ENCODE measurements around the gene LMTK3. TPM values are rescaled to one million over a fixed set of nuclear protein-coding genes. Genes with fewer than 3 reads are reported as not detected.
"Not testable (repeated sequence)": the region's sequence is repeated elsewhere in the genome, so short reads cannot be mapped to it uniquely, and the experiment has no call there.

Gene LMTK3
- total RNA-seq, 1 donor from 2014 or later: 3.0 TPM

DNA sequence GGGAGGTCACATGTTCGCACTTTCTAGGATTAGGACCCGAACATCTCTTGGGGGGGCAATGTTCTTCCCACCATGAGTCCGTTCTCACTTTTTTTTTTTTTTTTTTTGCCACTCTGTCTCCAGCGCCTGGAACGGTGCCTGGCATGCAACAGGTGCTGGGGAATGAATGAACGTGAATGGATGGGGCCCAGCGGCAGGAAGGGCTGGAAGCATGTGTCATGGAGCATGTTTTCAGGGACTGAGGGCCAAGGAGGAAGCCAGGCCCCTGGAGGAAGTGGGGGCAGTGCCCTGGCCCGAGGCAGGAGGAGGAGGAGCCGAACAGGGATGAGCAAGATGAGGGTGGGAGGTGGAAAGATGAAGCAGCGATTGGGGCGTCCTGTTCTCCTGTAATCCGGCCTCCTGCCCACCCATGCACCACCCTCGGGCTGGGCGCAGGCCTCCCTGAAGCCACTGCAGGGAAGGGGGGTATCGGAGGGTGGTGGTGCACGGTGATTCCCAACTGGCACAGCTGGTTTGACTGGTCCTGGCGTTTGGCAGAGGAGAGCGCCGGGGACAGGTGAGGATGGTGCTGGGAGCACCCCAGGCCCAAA is 31.6 kb upstream of the LMTK3 start:
- no peak for DNase-seq (ENCODE audit: low spot score)
- intact Hi-C loops (cut with DNase I): no loop called here

DNA sequence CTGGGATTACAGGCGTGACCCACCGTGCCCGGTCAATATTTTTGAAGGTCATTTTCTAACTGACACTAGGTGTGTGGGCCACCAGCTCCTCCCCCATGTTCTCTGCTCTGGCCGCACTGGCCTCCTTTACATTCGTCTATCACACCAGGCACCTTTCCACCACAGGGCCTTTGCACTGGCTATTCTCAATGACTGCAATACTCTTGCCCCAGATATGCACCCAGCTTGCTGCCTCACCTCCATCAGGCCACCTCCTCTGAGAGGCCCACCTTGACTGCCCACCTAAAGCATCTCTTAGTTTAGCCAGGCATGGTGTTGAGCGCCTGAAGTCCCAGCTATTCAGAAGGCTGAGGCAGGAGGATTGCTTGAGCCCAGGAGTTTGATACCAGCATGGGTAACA is 30.2 kb upstream of the LMTK3 start:
- no peak for DNase-seq (ENCODE audit: low spot score)
- intact Hi-C loops (cut with DNase I): no loop called here

DNA sequence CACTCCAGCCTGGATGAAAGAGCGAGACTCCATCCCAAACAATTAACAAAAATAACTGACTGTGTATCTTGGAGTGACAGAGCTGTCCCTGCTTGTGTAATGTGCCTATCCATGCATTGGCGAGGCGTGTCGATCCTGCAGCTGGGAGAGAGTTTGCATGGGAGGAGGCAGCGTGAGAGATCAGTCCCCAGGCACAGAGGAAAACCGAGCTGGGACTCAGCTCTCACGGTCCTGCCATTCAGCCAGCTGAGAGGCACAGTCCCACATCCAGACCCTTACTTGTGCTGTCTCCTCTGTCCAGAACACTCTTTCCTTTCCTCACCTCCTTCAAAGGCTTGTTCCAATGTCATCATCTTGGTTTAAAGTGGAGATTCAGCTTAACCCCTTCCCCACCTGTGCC is 28.5 kb upstream of the LMTK3 start:
- DNase-seq (ENCODE audit: low spot score): no peak
- intact Hi-C loops (cut with DNase I): no loop called here

DNA sequence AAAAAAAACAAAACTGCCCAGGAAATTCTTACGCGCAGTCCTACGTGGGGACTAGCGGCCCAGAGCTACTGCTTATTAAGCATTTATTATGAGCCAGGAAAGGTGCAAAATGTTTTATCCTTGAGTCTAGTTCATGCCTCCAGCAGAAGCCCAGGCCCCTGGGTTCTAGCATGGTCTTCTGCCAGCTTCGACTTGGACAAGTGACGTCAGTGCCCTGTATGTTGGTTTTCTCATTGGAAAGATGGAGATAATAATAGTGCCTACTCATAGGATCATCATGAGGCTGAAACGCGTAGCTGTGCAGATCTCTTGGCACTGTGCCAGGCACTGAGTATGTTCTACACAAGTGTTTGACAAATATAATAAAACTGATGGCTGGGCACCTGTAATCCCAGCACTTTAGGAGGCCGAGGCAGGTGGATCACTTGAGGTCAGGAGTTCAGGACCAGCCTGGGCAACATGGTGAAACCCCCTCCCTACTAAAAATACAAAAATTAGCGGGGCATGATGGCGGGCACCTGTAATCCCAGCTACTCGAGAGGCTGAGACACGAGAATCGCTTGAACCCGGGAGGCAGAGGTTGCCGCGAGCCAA is 28.0 kb upstream of the LMTK3 start:
- intact Hi-C loops (cut with DNase I): no loop called here
- DNase-seq (ENCODE audit: low spot score): no peak

DNA sequence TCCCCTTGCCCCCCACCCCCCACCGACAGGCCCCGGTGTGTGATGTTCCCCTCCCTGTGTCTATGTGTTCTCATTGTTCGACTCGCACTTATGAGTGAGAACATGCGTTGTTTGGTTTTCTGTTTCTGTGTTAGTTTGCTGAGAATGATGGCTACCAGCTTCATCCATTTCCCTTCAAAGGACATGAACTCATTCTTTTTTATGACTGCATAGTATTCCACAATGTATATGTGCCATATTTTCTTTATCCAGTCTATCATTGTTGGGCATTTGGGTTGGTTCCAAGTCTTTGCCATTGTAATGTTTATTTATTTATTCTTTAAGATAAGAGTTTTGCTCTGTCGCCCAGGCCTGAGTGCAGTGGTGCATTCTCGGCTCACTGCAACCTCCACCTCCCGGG is 26.4 kb upstream of the LMTK3 start:
- intact Hi-C loops (cut with DNase I); DNase-seq (ENCODE audit: low spot score): not testable (repeated sequence)

DNA sequence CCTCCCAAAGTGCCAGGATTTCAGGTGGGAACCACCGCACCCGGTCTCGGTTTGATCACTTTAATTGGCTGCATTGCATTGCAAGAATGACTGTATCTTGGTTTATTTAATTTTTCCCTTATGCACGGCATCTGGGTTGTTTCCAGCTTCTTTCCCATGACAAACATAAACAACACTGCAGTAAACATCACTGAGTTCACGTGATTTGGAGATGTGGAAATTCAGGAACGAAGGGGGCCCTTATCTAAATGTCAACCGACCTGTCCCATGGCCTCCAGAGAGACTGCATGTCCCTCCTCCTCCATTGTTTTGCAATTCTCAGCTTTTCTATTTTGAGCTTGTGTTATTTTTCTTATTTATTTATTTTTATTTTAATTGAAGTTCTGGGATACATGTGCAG is 25.9 kb upstream of the LMTK3 start:
- no peak for DNase-seq (ENCODE audit: low spot score)
- intact Hi-C loops (cut with DNase I): no loop called here

DNA sequence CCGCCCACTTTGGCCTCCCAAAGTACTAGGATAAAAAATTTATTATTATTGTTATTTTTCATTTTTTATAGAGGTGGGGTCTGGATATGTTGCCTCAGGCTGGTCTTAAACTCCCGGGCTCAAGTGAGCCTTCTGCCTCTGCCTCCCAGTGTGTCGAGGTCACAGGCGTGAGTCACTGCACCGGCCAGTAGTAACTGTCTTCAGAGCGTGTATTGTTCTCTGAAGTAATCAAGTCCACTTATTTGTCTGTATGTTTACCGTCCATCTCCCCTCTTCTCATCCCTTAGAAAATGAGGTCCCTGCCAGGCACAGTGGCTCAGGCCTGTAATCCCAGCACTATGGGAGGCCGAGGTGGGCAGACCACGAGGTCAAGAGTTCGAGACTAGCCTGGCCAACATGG is 22.1 kb upstream of the LMTK3 start:
- DNase-seq (ENCODE audit: low spot score): no peak
- intact Hi-C loops (cut with DNase I): no loop called here

DNA sequence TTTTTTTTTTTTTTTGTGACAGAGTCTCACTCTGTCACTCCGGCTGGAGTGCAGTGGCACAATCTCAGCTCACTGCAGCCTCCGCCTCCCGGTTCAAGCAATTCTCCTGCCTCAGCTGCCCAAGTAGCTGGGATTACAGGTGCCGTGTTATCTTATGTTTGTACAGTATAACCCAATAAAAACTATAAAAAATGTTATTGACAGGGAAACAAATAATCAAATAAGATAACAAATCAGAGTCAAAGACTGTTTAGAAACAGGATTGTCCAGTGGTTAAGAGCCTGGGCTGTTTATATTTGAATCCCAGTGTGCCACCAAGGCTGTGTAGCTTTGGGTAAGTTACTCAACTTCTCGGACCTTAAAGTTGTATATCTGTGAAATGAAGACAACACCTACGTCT is 19.1 kb upstream of the LMTK3 start:
- intact Hi-C loops (cut with DNase I): no loop called here
- DNase-seq (ENCODE audit: low spot score): no peak

DNA sequence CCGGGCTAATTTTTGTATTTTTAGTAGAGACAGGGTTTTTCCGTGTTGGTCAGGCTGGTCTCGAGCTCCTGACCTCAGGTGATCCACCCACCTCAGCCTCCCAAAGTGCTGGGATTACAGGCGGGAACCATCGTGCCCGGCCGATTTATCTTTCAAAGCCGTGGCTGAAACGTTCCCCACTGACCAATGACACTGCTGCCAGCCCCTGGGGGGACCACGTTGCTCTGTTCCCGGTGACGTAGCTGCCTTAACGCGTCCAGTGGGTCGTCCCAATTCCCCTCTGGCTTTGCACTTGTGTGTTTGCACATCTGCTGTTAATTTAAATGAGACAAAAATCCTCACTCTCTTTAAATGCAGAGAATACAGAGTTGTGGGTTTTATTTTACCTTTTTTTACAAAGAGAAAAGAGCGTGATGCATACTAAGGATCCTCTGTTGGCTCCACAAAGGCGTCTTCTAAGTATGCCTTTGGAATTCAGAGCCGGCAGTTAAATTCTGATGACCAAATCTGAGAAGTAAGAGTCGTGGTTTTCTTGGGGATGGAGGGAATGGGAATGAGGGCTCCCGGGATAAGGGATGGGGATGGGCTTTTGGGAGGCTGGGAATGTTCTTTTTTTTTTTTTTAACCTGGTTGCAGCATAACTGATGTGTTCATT is 18.6 kb upstream of the LMTK3 start:
- intact Hi-C loops (cut with DNase I): no loop called here

DNA sequence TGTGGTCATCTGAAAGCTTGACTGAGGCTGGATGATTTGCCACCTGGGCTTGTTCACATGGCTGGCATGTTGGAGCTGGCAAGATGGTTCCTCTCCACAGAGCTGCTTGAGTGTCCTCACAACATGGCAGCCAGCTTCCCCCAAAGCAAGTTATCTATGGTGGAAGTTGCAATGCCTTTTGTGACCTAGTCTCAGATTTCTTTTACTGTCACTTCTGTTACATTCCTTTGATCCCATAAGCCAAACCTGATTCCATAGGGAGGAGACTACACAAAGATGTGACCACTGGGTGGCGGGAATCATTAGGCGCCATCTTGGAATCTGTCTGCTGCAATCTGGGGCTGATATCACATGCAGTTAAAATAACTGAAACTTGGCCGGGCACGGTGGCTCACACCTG is 17.5 kb upstream of the LMTK3 start:
- intact Hi-C loops (cut with DNase I): no loop called here
- DNase-seq (ENCODE audit: low spot score): no peak

More for the DNA sequence above, 18.6 kb upstream of the LMTK3 start:
- no peak for DNase-seq (ENCODE audit: low spot score)

DNA sequence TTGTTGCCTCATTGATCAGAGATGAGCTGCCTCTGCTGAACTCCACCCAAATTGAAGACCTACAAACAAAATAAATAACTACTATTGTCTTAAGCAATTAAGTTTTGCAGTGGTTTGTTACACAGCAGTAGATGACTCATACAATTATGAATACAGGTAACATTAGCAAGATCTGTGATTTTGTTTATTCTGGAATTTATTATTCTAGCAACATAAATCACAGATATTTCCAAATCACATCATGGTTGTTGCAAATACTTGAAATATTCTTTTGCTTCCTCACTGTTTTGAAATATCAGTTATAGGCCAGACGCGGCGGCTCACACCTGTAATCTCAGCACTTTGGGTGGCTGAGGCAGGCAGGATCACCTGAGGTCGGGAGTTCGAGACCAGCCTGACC is 13.1 kb upstream of the LMTK3 start:
- no peak for DNase-seq (ENCODE audit: low spot score)
- intact Hi-C loops (cut with DNase I): no loop called here

DNA sequence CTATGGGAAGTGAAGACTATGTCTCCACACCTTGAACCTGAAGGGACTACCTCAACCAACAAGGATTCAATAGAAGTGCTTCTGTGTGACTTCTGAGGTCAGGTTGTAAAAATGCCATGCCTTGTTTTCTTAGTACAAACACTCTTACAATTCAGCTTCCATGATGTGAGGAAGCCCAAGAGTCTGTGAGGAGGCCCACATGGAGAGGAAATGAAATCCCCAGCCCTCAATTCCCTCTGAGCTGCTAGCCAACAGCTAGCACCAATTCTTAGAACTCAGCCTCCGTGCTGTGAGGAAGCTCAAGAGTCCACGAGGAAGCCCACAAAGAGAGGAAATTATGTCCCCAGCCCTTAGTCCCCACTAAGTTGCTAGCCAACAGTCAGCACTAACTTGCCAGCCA is 12.6 kb upstream of the LMTK3 start:
- no peak for DNase-seq (ENCODE audit: low spot score)
- intact Hi-C loops (cut with DNase I): no loop called here

DNA sequence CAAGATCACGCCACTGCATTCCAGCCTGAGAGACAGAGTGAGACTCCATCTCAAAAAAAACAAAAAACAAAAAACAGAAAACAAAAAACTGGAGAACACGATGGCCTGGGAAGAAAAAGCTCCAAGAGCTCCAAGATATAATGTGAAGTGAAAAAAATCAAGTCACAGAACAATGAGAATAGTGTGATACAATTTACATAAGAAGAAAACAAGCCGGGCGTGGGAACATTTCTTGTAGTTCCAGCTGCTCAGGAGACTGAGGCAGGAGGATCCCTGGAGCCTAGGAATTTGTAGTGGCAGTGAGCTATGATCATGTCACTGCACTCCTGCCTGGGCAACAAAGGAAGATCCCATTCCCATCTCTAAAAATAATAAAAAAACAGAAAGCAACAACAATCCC is 8.5 kb upstream of the LMTK3 start:
- DNase-seq (ENCODE audit: low spot score): no peak
- intact Hi-C loops (cut with DNase I): no loop called here

DNA sequence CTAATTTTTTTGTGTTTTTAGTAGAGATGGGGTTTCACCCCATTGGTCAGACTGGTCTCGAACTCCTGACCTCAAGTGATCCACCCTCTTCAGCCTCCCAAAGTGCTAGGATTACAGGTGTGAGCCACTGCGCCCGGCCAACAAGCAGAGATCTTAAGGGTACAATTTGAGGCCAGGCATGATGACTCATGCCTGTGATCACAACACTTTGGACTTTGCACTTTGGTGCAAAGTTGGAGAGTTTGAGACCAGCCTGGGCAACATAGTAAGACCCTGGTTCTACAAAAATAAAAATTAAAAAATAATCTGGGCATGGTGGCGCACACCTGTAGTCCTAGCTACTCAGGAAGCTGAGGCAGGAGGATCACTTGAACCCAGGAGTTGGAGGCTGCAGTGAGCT is 7.8 kb upstream of the LMTK3 start:
- intact Hi-C loops (cut with DNase I); DNase-seq (ENCODE audit: low spot score): not testable (repeated sequence)

DNA sequence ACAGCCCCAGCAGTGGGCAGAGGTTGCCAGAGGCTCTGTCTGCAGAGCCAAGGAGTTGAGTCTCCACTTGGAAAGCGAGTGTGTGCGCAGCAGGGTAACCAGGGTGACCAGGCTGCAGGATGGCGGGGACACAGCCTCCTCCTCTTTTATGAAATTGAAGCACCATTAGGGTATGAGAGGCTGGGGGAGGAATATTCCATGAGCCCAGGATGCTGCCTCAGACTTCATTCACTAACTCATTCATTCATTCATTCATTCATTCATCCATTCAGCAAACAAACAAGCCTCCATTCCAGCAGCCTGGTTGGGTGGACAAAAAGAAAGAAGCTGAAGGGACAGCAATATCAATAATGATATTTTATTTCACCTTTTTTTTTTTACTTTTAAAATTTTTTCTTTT is 6.6 kb upstream of the LMTK3 start:
- DNase-seq (ENCODE audit: low spot score): no peak
- intact Hi-C loops (cut with DNase I): no loop called here

DNA sequence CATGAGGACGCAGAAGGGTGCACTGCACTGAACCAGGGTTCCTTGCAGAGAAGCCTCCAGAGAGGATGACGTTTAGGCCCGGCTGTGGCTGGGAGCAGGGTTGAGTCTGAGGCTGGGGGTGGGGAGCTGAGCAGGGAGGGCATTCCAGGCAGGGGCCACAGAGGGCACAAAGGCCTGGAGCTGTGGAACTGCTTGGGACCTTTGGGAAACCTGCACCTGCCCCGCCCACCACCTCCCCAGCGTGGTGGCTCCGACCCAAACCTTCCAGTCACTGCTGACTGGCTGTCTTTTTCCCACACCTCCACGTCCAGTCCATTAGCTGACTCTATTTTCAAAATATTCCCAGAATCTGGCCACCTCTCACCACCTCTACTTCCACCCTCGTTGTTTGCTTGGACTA is 4.9 kb upstream of the LMTK3 start:
- DNase-seq (ENCODE audit: low spot score): no peak
- intact Hi-C loops (cut with DNase I): no loop called here

DNA sequence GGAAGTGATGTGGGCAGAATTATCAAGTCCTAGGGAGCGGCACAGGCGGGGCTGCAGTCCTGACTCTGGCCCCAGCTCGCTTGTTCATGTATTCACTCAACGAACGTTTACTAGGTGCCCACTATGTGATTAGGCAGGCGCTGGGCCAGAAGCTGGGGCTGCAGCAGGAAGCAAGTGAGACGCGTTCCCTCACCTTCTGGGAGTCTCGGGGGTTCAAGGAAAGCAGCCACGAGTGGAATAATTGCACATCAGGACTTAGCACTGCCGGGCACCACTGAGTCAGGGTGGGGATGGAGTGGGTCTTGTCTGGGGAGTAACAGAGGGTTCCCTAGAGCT is 2.5 kb upstream of the LMTK3 start:
- intact Hi-C loops (cut with DNase I): loop anchor here (5.0 kb wide), 1 partner anchor 47 kb away; the partner anchor contains the start of gene CYTH2

DNA sequence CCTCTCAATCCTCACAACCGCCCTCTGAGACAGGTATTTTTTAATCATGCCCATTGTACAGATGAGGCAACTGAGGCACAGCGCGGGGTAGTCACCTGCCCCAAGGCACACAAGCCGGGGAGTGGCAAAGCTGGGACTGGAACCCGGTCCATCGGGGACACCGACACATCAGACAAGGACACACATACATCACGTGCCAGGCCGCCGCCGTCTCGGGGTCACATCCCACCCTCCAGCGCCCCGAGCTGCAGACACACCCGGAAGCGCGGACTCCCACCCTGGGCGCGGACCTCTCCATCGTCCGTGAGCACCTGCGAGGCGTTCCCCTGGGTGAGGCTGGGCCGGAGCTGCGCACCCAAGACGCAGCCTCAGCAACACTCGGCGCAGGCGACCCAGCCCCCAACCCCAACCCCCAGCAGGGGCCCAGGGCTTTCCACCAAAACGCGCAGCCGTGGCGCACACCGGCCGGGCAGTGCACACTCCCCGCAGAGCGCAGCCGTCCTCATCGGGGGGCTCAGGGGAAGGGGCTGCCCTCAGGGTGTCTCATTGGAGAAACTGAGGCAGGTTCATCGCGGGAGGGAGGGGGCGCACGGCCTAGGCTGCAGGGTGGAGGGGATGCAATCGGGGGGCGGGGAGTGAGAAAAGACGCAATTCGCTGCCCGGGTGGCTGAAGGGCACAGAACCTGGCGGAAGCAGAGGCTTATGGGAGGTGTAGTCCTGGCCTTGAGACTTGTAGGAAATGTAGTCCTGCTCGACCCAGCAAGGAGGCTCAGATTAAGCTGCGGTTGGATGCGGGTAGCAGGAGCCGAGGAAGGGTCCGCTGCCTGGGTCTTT is 1.9 kb upstream of the LMTK3 start:
- intact Hi-C loops (cut with DNase I): loop anchor here (5.0 kb wide), 1 partner anchor 46 kb away; the partner anchor contains the start of gene CYTH2
- DNase-seq (ENCODE audit: low spot score): no peak

More for the DNA sequence above, 2.5 kb upstream of the LMTK3 start:
- DNase-seq (ENCODE audit: low spot score): no peak

DNA sequence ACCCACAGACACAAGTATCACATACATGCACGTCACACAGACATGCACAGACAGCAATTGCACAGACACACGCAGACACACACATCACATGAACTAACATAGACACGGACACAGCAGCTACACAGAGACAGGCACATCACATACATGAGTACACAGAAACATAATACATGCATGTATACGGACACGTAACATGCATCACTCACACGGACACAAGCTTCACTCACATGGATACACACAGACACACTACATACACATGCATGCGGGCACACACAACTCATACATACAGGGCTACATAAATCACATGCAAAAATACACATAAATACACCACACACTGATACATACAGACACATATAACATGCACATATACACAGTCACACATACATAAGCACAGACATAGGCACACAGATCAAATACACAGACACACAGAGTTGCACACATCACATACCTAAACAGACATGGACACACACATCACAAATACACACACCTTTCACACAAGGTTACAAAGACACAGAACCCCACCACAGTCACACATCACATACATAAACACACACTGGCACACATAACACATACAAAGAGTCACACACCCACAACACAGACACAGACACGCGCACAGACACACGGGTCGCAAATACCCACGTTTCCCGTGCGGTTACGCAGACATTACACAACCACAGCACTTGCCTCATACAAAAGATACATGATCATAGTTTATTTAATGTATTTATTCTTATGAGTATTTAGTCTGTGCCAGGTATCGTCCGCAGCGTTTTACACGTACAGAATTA is 1.1 kb upstream of the LMTK3 start:
- intact Hi-C loops (cut with DNase I): loop anchor here (5.0 kb wide), 1 partner anchor 45 kb away; the partner anchor contains the start of gene CYTH2
- DNase-seq (ENCODE audit: low spot score): no peak

DNA sequence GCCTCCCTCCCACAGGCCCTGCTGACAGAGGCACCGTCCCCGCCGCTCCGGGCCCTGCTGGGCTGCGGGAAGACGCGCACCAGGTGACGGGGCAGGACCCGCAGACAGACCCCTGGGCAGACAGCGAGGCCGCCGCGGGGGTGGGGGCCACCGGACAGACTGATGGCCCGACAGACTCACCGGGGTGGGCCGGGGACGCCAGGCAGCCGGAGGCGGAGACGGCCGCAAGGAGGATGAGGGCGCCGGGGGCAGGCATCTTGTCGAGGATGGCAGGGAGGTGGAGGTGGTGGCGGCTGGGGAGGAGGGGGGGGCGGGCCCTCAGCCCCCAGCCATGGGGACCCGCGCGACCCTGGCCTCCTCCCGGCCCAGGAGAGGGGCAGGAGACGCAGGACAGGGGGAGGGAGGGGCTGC is 309 bp downstream of the LMTK3 start:
- no peak for DNase-seq (ENCODE audit: low spot score)
- intact Hi-C loops (cut with DNase I): loop anchor here (5.0 kb wide), 1 partner anchor 44 kb away; the partner anchor contains the start of gene CYTH2
